K562 (cell line): ENCODE data around the gene ATP13A2. TPM values are rescaled to one million over a fixed set of nuclear protein-coding genes. Genes with fewer than 3 reads are reported as not detected.

ENCODE experiments used
- ATAC-seq: fragments of 200-7000 bp; cut with Tn5 transposase; 3 replicates; pipeline ENCODE4 v1.9.1; 2020; ENCODE audit warnings: moderate library complexity
- BruUV-seq: library from RNA; stranded (reverse); fragments of 400-500 nt; replicated peaks from 2 replicates; lab custom pipeline; 2021; lab: Mats Ljungman, UMichigan
- CTCF ChIA-PET: fragments of 300-600 bp; formaldehyde crosslinking; extraction: SDS; loops from one replicate; lab custom pipeline; 2021; ENCODE audit warnings: low intra/inter-chr PET ratio; lab: Yijun Ruan, JAX
- POLR2A ChIA-PET: fragments of 300-600, 350-650 bp; sonication (Branson Sonifier 250); formaldehyde crosslinking; extraction: SDS; loops from one replicate; lab custom pipeline; 2021; ENCODE audit warnings: antibody characterized with exemption, inconsistent platforms; lab: Yijun Ruan, JAX
- DNase-seq, 4 experiments: peaks; one replicate each; pipeline versions ENCODE4 v3.0.0 to v3.0.0-alpha.2; 2011 to 2018; ENCODE audit warnings: low spot score in 3 of 4, mixed read lengths in 3 of 4; ENCODE audit errors: extremely low read depth in 1 of 4
- FAIRE-seq: peaks from 2 replicates; lab custom pipeline; 2011; peaks lifted over from hg19 to GRCh38; lab: Jason Lieb, UNC
- H2AFZ ChIP-seq: 2 replicates; pipeline ENCODE4 v1.6.0; 2011; ENCODE audit warnings: low read depth, low read length, control low read depth, inconsistent platforms
- H3K27ac ChIP-seq: fragments of 200-600 bp; 3 replicates; pipeline ENCODE4 v1.8.0; 2011; ENCODE audit warnings: low read depth, mild to moderate bottlenecking, control low read depth, inconsistent platforms, low read length, moderate library complexity, mixed read lengths; ENCODE audit errors: extremely low read depth
- H3K27me3 ChIP-seq, 2 experiments: fragments of 300-600 bp in 1 of 2; 2 replicates in 1 of 2; 3 replicates in 1 of 2; pipeline versions ENCODE4 v1.6.0 to v1.8.0; 2011; ENCODE audit warnings: inconsistent platforms in 2 of 2, low read length in 2 of 2, mild to moderate bottlenecking in 1 of 2, mixed read lengths in 1 of 2, moderate library complexity in 1 of 2; ENCODE audit not compliant: control insufficient read depth in 2 of 2, insufficient read depth in 2 of 2
- H3K36me3 ChIP-seq: fragments of 300-600 bp; 3 replicates; pipeline ENCODE4 v1.8.0; 2011; ENCODE audit warnings: mild to moderate bottlenecking, low read length, inconsistent platforms; ENCODE audit not compliant: control insufficient read depth, insufficient read depth
- H3K4me1 ChIP-seq, 2 experiments: fragments of 200-600 bp in 1 of 2; replicated peaks in 1 of 2; 2 replicates in 1 of 2; 3 replicates in 1 of 2; pipeline versions ENCODE4 v1.5.1 to v1.8.0; 2011; ENCODE audit warnings: inconsistent platforms in 2 of 2, low read length in 2 of 2, mild to moderate bottlenecking in 1 of 2, mixed read lengths in 1 of 2, moderate library complexity in 1 of 2; ENCODE audit not compliant: control insufficient read depth in 2 of 2, insufficient read depth in 2 of 2
- H3K4me2 ChIP-seq: 2 replicates; pipeline ENCODE4 v1.6.1; 2011; ENCODE audit warnings: low read length, control low read depth, inconsistent platforms, mixed read lengths; ENCODE audit not compliant: insufficient read depth
- H3K4me3 ChIP-seq: fragments of 200-600 bp; sonication (generic), shearing (Covaris generic); 2 replicates; pipeline ENCODE4 v1.5.1; 2016; ENCODE audit warnings: control low read depth, inconsistent platforms
- H3K79me2 ChIP-seq: fragments of 200-600 bp; 3 replicates; pipeline ENCODE4 v1.8.0; 2011; ENCODE audit warnings: low read length, inconsistent platforms; ENCODE audit not compliant: control insufficient read depth, insufficient read depth
- H3K9ac ChIP-seq, 2 experiments: 2 replicates each; pipeline versions ENCODE4 v1.6.0 to v1.6.1; 2011; ENCODE audit warnings: low read depth in 2 of 2, low read length in 2 of 2, control low read depth in 1 of 2, inconsistent platforms in 1 of 2, mild to moderate bottlenecking in 1 of 2, mixed read lengths in 1 of 2; ENCODE audit not compliant: insufficient read depth in 1 of 2
- H3K9me1 ChIP-seq: one replicate; pipeline ENCODE4 v1.6.0; 2011; ENCODE audit warnings: inconsistent platforms, mild to moderate bottlenecking, low read length, moderate library complexity; ENCODE audit not compliant: control insufficient read depth, insufficient read depth
- H3K9me3 ChIP-seq: replicated peaks from 2 replicates; pipeline ENCODE4 v1.5.1; 2011; ENCODE audit warnings: low read depth, low read length, inconsistent platforms; ENCODE audit not compliant: control insufficient read depth, insufficient read depth
- H4K20me1 ChIP-seq: replicated peaks from 2 replicates; pipeline ENCODE4 v1.6.1; 2011; ENCODE audit warnings: low read length, inconsistent platforms, mixed read lengths; ENCODE audit not compliant: control insufficient read depth, insufficient read depth
- ARID4B ChIP-seq: sonication (generic); formaldehyde crosslinking; IDR thresholded peaks from 2 replicates; pipeline ENCODE4 v1.8.0; 2022; ENCODE audit warnings: mild to moderate bottlenecking, missing genetic modification reagents
- DDX20 ChIP-seq: fragments of 450-650 bp; IDR thresholded peaks from 2 replicates; pipeline ENCODE4 v1.6.1; 2016; ENCODE audit warnings: missing genetic modification characterization, low read depth, mild to moderate bottlenecking, missing compliant biosample characterization, moderate library complexity
- FOXJ2 ChIP-seq: fragments of 200-800 bp; sonication (Bioruptor generic); IDR thresholded peaks from 2 replicates; pipeline ENCODE4 v1.6.1; 2016; ENCODE audit warnings: missing genetic modification characterization, missing compliant biosample characterization
- KLF16 ChIP-seq: IDR thresholded peaks from 2 replicates; pipeline ENCODE4 v1.6.1; 2016; ENCODE audit warnings: antibody characterized with exemption
- MAX ChIP-seq: sonication (generic); formaldehyde crosslinking; IDR thresholded peaks from 2 replicates; pipeline ENCODE4 v1.9.0; 2022; ENCODE audit warnings: mild to moderate bottlenecking, missing genetic modification reagents
- NELFE ChIP-seq: IDR thresholded peaks from 2 replicates; pipeline ENCODE4 v1.6.1; 2011; ENCODE audit warnings: mild to moderate bottlenecking; ENCODE audit not compliant: insufficient read depth, insufficient read length
- POLR2H ChIP-seq: IDR thresholded peaks from 2 replicates; pipeline ENCODE4 v1.6.1; 2016; ENCODE audit warnings: missing genetic modification characterization, low read depth, mild to moderate bottlenecking, control low read depth, missing compliant biosample characterization, moderate library complexity
- RBM15 ChIP-seq: fragments of 200-400 bp; formaldehyde crosslinking; IDR thresholded peaks from 2 replicates; pipeline ENCODE4 v1.6.1; 2018; ENCODE audit warnings: mild to moderate bottlenecking, low read length, moderate library complexity; ENCODE audit not compliant: insufficient read depth
- RBM25 ChIP-seq: fragments of 200-400 bp; formaldehyde crosslinking; IDR thresholded peaks from 2 replicates; pipeline ENCODE4 v1.6.1; 2018; ENCODE audit warnings: low read length, low read depth, moderate library complexity; ENCODE audit not compliant: severe bottlenecking
- RFX5 ChIP-seq: IDR thresholded peaks from 2 replicates; pipeline ENCODE4 v1.6.1; 2011; ENCODE audit warnings: low read depth, mild to moderate bottlenecking, improper control_type of control experiment, low read length
- SMC3 ChIP-seq: conservative IDR thresholded peaks from 2 replicates; pipeline ENCODE4 v1.6.1; 2011; ENCODE audit warnings: low read depth, low read length, improper control_type of control experiment; ENCODE audit not compliant: insufficient read depth
- TEAD4 ChIP-seq, 2 experiments: sonication (generic) in 1 of 2; formaldehyde crosslinking in 1 of 2; IDR thresholded peaks; 2 replicates each; pipeline versions ENCODE4 v1.6.1 to v1.8.0; 2012 to 2022; ENCODE audit warnings: borderline replicate concordance in 1 of 2, inconsistent platforms in 1 of 2, low read length in 1 of 2, mild to moderate bottlenecking in 1 of 2, missing genetic modification reagents in 1 of 2
- ZNF239 ChIP-seq: fragments of 250-450 bp; sonication (Bioruptor Pico); IDR thresholded peaks from 2 replicates; pipeline ENCODE4 v1.4.0; 2020; ENCODE audit warnings: mild to moderate bottlenecking
- WGBS: fragments of 100-300 bp; shearing (Covaris generic); methylation state at CpG from one replicate; pipeline ENCODE4 v1.1.6; 2016; ENCODE audit warnings: low coverage, mixed read lengths; ENCODE audit not compliant: insufficient coverage; ENCODE audit errors: missing lambda C conversion rate; 5-methylcytosine and 5-hydroxymethylcytosine counted together
- in situ Hi-C: fragments of 300-500 bp; cut with MboI; formaldehyde crosslinking; loops from 4 replicates; pipeline ENCODE4 v1.15.0; 2018; ENCODE audit warnings: inconsistent platforms, mixed read lengths
- intact Hi-C: fragments of 100-400 bp; cut with micrococcal nuclease; formaldehyde crosslinking; loops from 2 replicates; pipeline ENCODE4 v1.14.2; 2022
- polyA plus RNA-seq, 8 experiments: library from polyadenylated mRNA; depleted of rRNA in 4 of 8; stranded (reverse) in 5 of 8; unstranded in 3 of 8; fragments of >200 nt; fragmentation: Nextera tagmentation in 2 of 8; fragmentation: Illumina TruSeq in 1 of 8; extraction: Ambion mirVana in 2 of 8; extraction: Trizol in 1 of 8; gene quantifications; 2 replicates each; pipeline versions ENCODE4 v1.2.1 to v1.2.3, GENCODE V29; 2011 to 2014; ENCODE audit warnings: inconsistent platforms in 1 of 8, missing spikeins in 1 of 8
- total RNA-seq, 7 experiments: library from RNA; depleted of rRNA in 6 of 7; stranded (reverse); fragments of >200 nt in 6 of 7; fragmentation: Illumina TruSeq in 2 of 7; extraction: Trizol in 2 of 7; gene quantifications; 2 replicates each; pipeline versions ENCODE4 v1.2.1 to v1.2.3, GENCODE V29; 2011 to 2021; ENCODE audit warnings: low replicate concordance in 1 of 7
- TF ChIP-seq, protein P1 (sequence below): fragments of 450-650 bp; IDR thresholded peaks from one replicate; pipeline ENCODE4 v1.6.1; 2018; ENCODE audit warnings: mild to moderate bottlenecking, moderate library complexity; ENCODE audit not compliant: partially characterized antibody

Gene ATP13A2
- total and polyA plus RNA-seq, 9 of the 15 experiments (the other 6 are each of a cell fraction or from before 2014, with no cell fraction given), result 0.36 to 56.3 (median 16.3) TPM

- Histone ChIP-seq H3K4me1 (peaks cover 0 to 54% of the 10 kb centered on the region in 2 experiments; a peak in 2 of 5 replicates), H3K27ac (no peak overlapping the region), H4K20me1 (peaks cover 23% of the 10 kb centered on the region), H2AFZ (no peak overlapping the region), H3K79me2 (no peaks in the 10 kb centered on the region), H3K9me3 (no peaks in the 10 kb centered on the region), H3K27me3 (peaks cover 17 to 35% of the 10 kb centered on the region in 2 experiments), H3K9ac (peak overlapping the region in 1 of 2 experiments; percentile 73; a peak in 2 of 4 replicates), H3K36me3 (no peaks in the 10 kb centered on the region), H3K4me2 (no peak overlapping the region), H3K9me1 (no peaks in the 10 kb centered on the region), H3K4me3 (no peak overlapping the region)
- WGBS, result 19% methylated on average over 14 of the region's 14 CpGs
- no peak for ATAC-seq
- no peak for FAIRE-seq
- BruUV-seq, result no TSS peak
- in situ Hi-C loops, result no loop called here
- ChIA-PET CTCF (no interaction called here), POLR2A (interaction anchor here (0.5 to 2.1 kb wide), 6 partner anchors 10 to 1723 kb away, joined by 3 to 8 read pairs (median 3); no protein-coding TSS in a partner anchor)
- DNase-seq, result no peak
- intact Hi-C loops, result no loop called here
- TF ChIP-seq KLF16 (no peak), FOXJ2 (no peak), RBM15 (no peak), POLR2H (no peak), TEAD4 (IDR thresholded peaks at IDR 0.05; ENCODE audit: low read length) (no peak), TEAD4 (CRISPR knock-in tag; IDR thresholded peaks at IDR 0.05; ENCODE audit: borderline replicate concordance) (no peak), RBM25 (no peak), RFX5 (no peak), DDX20 (tag) (no peak), NELFE (no peak), ZNF239 (no peak), SMC3 (no peak), MAX (CRISPR knock-in tag) (no peak), ARID4B (CRISPR knock-in tag) (no peak)
- TF ChIP-seq, protein P1, sequence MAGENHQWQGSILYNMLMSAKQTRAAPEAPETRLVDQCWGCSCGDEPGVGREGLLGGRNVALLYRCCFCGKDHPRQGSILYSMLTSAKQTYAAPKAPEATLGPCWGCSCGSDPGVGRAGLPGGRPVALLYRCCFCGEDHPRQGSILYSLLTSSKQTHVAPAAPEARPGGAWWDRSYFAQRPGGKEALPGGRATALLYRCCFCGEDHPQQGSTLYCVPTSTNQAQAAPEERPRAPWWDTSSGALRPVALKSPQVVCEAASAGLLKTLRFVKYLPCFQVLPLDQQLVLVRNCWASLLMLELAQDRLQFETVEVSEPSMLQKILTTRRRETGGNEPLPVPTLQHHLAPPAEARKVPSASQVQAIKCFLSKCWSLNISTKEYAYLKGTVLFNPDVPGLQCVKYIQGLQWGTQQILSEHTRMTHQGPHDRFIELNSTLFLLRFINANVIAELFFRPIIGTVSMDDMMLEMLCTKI, result no peak
Measured at GRCh38 chr1:16975211-16975610, 36.5 kb downstream of the ATP13A2 start.
